IMR-90 (cell line): ENCODE data around the gene NDUFB2.

ENCODE experiments used
- CTCF ChIP-seq: conservative IDR thresholded peaks from 2 replicates; pipeline ENCODE4 v1.5.1; 2012; ENCODE audit warnings: mild to moderate bottlenecking, low read depth, low read length, improper control_type of control experiment
- MAZ ChIP-seq: IDR thresholded peaks from 2 replicates; pipeline ENCODE4 v1.6.1; 2012; ENCODE audit warnings: low read depth, mild to moderate bottlenecking, low read length, improper control_type of control experiment, moderate library complexity, borderline replicate concordance
- TF ChIP-seq, protein P1 (sequence below): fragments of 150-350 bp; IDR thresholded peaks from 2 replicates; pipeline ENCODE4 v1.6.1; 2017; ENCODE audit warnings: mild to moderate bottlenecking, antibody characterized with exemption, low read length, low read depth

DNA sequence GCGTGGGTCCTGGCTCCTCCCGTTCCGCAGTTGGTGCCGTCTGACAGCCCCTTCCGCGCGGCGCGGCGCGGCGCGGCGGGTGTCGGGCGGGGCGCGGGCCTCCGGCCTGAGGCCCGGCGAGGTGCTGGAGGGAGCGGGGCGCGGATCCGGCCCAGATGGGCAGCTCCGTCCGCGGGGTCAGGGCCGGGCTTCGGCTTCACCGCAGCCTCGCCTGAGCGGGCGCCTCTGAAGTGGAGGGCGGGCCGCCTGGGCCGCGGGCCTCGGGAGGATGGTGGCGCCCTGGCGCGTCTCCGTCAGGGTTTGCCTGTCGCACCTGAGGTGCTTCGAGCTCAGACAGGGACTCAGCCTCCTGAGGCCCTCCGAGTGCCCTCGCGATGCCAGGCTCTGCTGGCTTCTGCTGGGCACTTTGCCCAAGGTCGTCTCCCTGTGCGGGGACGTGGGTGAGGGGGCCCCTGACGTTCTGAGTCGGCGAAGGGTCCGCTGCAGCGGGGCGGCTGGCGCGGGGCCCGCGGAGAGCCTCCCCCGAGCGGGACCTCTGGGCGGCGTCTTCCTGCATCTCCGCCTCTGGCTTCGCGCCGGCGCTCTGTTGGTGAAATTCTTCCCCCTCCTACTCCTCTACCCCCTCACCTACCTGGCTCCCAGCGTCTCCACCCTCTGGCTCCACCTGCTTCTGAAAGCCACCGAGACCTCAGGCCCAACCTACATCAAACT, 23.3 kb upstream of the NDUFB2 start:
- TF ChIP-seq CTCF (no peak), MAZ (no peak)
- TF ChIP-seq, protein P1, sequence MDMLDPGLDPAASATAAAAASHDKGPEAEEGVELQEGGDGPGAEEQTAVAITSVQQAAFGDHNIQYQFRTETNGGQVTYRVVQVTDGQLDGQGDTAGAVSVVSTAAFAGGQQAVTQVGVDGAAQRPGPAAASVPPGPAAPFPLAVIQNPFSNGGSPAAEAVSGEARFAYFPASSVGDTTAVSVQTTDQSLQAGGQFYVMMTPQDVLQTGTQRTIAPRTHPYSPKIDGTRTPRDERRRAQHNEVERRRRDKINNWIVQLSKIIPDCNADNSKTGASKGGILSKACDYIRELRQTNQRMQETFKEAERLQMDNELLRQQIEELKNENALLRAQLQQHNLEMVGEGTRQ: no peak
